ENCODE measurements around the gene KPTN. TPM values are rescaled to one million over a fixed set of nuclear protein-coding genes. Genes with fewer than 3 reads are reported as not detected.

The KPTN gene
- total RNA-seq, 1 donor from 2014 or later: 9.1 TPM

GRCh38 chr19:47510516-47511127 is 26.6 kb upstream of the KPTN start:
- intact Hi-C loops (cut with DNase I): no loop called here
- ATAC-seq: no peak
- no peak for DNase-seq (ENCODE audit: missing footprints)

- peak; percentile 11 for ATAC-seq
- intact Hi-C loops (cut with DNase I): no loop called here
- no peak for DNase-seq (ENCODE audit: missing footprints)
Measured at GRCh38 chr19:47509973-47510372, 26.0 kb upstream of the KPTN start.

DNA sequence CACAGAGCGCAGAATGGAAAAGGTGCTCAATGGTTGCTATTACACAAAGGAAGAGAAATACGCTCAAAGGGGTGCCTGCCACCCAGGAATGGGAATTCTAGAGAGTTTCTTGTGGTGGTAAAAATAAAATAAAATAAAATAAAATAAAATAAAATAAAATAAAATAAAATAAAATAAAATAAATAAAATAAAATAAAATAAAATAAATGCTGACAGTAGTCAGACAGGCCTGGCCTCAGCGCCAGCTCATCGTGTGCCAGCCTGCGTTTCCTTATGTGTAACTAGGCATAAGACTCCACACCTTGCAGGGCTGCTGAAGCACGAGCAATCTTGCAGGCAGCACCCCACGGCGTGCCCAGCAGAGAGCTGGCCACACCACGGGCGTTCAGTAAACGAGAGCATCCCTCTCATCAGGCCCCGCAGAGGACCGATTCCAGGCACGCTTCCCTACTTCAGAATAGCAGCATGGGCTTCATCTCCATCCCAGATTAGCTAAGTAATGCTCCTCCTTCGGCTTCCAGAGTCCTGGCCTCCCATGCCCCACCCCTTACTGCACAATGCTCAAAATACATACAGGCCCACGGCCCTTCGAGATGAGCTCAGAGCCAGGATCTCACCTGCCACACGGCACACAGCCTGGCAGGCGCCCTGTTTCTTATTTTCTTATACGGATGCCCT is 25.3 kb upstream of the KPTN start:
- intact Hi-C loops (cut with DNase I): no loop called here
- ATAC-seq: no peak
- DNase-seq (ENCODE audit: missing footprints): no peak

GRCh38 chr19:47508721-47509120 is 24.7 kb upstream of the KPTN start:
- no peak for ATAC-seq
- no peak for DNase-seq (ENCODE audit: missing footprints)
- intact Hi-C loops (cut with DNase I): no loop called here

- intact Hi-C loops (cut with DNase I): no loop called here
- DNase-seq (ENCODE audit: missing footprints) (no peak), ATAC-seq (no peak)
Measured at GRCh38 chr19:47507924-47508553, 24.0 kb upstream of the KPTN start.

DNA sequence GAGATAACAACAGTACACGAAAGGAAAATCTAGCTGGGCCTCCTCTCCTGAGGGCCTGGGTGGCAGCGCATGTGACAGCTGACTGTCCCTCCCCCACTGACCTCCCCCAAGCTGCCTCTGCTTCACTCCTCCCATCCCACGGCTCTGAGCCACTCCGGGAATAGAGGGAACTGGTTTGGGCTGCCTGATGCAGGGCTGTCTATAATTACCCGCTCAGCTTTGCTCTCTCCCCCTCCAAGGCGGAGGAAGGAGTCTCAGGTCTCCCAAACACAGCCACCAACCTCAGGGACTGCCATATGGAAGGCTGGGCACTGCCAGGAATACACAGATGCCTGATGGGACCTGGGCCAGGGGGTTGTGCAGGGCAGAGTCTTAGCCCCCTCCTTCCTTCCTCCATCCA is 23.0 kb upstream of the KPTN start:
- intact Hi-C loops (cut with DNase I): no loop called here
- no peak for DNase-seq (ENCODE audit: missing footprints)
- peak; percentile 65 for ATAC-seq

GRCh38 chr19:47506459-47506858 is 22.4 kb upstream of the KPTN start:
- ATAC-seq (peak; percentile 29), DNase-seq (ENCODE audit: missing footprints) (no peak)
- intact Hi-C loops (cut with DNase I): no loop called here

- DNase-seq (ENCODE audit: missing footprints) (no peak), ATAC-seq (no peak)
- intact Hi-C loops (cut with DNase I): no loop called here
Measured at GRCh38 chr19:47505506-47505905, 21.5 kb upstream of the KPTN start.

GRCh38 chr19:47503826-47504150 is 19.8 kb upstream of the KPTN start:
- DNase-seq (ENCODE audit: missing footprints) (no peak), ATAC-seq (no peak)
- intact Hi-C loops (cut with DNase I): no loop called here

GRCh38 chr19:47503130-47503825 is 19.3 kb upstream of the KPTN start:
- intact Hi-C loops (cut with DNase I): no loop called here
- no peak for DNase-seq (ENCODE audit: missing footprints)

DNA sequence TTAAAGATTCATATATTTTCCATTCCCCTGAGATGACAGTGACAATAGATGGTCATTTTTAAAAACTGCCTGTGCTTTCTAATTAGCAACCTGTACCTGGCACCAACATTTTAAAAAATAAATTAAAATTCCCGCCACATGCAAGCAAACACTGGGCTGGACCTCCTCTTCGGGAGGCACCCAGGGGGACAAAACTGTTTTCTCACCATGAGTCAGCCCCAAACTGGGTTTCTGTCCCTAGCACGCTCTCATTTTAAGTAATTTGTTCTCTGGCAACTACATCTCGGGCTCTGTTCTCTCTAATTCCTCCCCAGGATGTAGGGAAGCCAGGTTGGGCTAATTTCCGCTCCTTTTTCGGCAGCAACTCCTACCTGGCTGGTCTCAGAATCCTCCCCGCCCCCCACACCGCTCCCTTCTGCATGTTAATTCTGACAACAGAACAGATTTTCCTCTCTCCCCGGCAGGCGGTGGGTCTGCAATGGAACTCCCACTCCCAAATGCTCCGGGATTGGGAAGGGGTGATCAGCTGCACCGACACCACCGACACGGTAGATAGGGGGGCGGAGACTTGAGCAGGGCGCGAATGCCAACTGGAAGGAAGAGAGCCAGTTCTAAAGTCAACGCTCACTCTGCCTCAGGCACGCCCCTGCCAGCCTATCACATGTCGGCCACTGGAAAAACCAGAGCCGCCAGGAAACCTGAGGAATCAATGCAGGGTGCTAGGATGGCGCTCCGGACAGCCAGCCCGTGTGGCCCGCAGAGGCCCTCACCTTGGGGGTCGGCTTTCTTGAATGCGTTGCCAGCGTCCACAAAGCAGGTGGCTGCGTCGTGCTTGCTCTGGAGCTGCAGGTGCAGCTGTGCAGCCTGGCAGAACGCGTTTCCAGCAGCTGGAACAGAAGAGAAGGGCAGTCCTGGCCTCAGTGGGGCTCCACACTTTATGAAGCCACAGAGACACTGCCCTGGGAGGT is 16.1 kb upstream of the KPTN start:
- DNase-seq (ENCODE audit: missing footprints) (no peak), ATAC-seq (no peak)
- intact Hi-C loops (cut with DNase I): no loop called here

More at GRCh38 chr19:47503130-47503825, 19.3 kb upstream of the KPTN start:
- no peak for ATAC-seq

GRCh38 chr19:47499371-47499770 is 15.4 kb upstream of the KPTN start:
- intact Hi-C loops (cut with DNase I): no loop called here
- ATAC-seq (no peak), DNase-seq (ENCODE audit: missing footprints) (no peak)

DNA sequence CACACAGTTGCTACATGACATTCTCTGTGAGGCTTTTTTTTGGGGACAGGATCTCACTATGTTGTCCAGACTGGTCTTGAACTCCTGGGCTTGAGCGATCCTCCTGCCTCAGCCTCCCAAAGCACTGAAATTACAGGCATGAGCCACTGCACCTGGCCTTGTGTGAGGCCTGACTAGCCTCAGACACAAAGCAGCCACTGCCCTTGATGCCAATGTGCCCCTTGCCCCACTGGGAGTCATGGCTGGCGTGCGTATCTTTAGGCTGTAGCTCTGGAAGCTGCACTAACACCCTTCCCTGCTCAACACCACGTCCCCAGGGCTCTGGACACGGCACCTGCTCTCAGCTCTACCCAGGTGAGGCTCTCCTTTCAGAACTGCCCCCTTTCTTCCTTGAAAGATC is 14.5 kb upstream of the KPTN start:
- no peak for ATAC-seq
- intact Hi-C loops (cut with DNase I): no loop called here
- DNase-seq (ENCODE audit: missing footprints): no peak

- intact Hi-C loops (cut with DNase I): no loop called here
- no peak for DNase-seq (ENCODE audit: missing footprints)
- ATAC-seq: no peak
Measured at GRCh38 chr19:47497821-47498520, 14.0 kb upstream of the KPTN start.

GRCh38 chr19:47497050-47497766 is 13.2 kb upstream of the KPTN start:
- no peak for DNase-seq (ENCODE audit: missing footprints)
- no peak for ATAC-seq
- intact Hi-C loops (cut with DNase I): no loop called here

GRCh38 chr19:47495478-47496372 is 11.7 kb upstream of the KPTN start:
- ATAC-seq: no peak
- intact Hi-C loops (cut with DNase I): no loop called here
- no peak for DNase-seq (ENCODE audit: missing footprints)

- DNase-seq (ENCODE audit: missing footprints): no peak
Measured at GRCh38 chr19:47494729-47495128, 10.7 kb upstream of the KPTN start.

More at GRCh38 chr19:47494729-47495128, 10.7 kb upstream of the KPTN start:
- intact Hi-C loops (cut with DNase I): no loop called here
- ATAC-seq: no peak
